Measurements from ENCODE around the gene SLC24A4.

SLC24A4 gene

GRCh38 chr14:92538412-92538985 is 215.5 kb downstream of the SLC24A4 start:
- H3K79me1 ChIP-seq (ENCODE audit: low read depth, low read length), result no peaks in the 10 kb centered on the region

GRCh38 chr14:92539419-92539818 is 216.5 kb downstream of the SLC24A4 start:
- Histone ChIP-seq H3K27me3 (ENCODE audit: control insufficient read depth in 3 of 3, insufficient read depth in 3 of 3, low read depth in 1 of 3, low read length in 3 of 3) (no peaks in the 10 kb centered on the region), H3K27ac (replicated peaks; ENCODE audit: low read length) (no peak overlapping the region), H3K23ac (ENCODE audit: low read depth, low read length, poor library complexity) (no peak overlapping the region), H2AFZ (ENCODE audit: low read length) (no peak overlapping the region), H3K4me1 (ENCODE audit: control insufficient read depth in 2 of 2, insufficient read depth in 1 of 2, low read depth in 1 of 2, low read length in 2 of 2) (peaks cover 1 to 8% of the 10 kb centered on the region in 2 donors), H2AK5ac (ENCODE audit: low read depth, low read length) (peak overlapping the region; percentile 60), H3K14ac (ENCODE audit: low read length) (no peak overlapping the region), H3K79me1 (ENCODE audit: low read depth, low read length) (no peaks in the 10 kb centered on the region), H2BK120ac (ENCODE audit: low read depth, low read length) (no peak overlapping the region), H2BK12ac (ENCODE audit: low read length) (no peak overlapping the region), H3K4me2 (ENCODE audit: insufficient read depth, low read length, poor library complexity, severe bottlenecking) (no peak overlapping the region), H3K9me3 (replicated peaks in 1 of 2; ENCODE audit: control insufficient read depth in 2 of 2, insufficient read depth in 1 of 2, low read depth in 1 of 2, low read length in 2 of 2) (peaks cover 0 to 10% of the 10 kb centered on the region in 2 donors), H2BK5ac (ENCODE audit: low read length) (peak overlapping the region; percentile 89), H3K4ac (ENCODE audit: low read length) (no peak overlapping the region), H4K8ac (ENCODE audit: low read depth, low read length) (no peak overlapping the region), H2BK15ac (ENCODE audit: low read length) (peak overlapping the region; percentile 30), H3K18ac (ENCODE audit: low read length) (peak overlapping the region; percentile 41), H3K4me3 (ENCODE audit: low read length in 2 of 2) (no peak overlapping the region), H3K36me3 (replicated peaks in 1 of 2; ENCODE audit: control insufficient read depth in 2 of 2, insufficient read depth in 2 of 2, low read length in 2 of 2) (no peaks in the 10 kb centered on the region), H4K91ac (ENCODE audit: low read depth, low read length, poor library complexity) (no peak overlapping the region), H3K9ac (ENCODE audit: low read depth, low read length, poor library complexity) (no peak overlapping the region)
- no CpG with 5 or more reads among the region's 3 CpGs for WGBS, 2 donors (ENCODE audit: extremely low coverage in 2 of 2, insufficient read length in 2 of 2, insufficient replicate concordance in 1 of 2)
- DNase-seq (ENCODE audit: low spot score), result no peak

More at GRCh38 chr14:92538412-92538985, 215.5 kb downstream of the SLC24A4 start:
- Histone ChIP-seq H3K14ac (ENCODE audit: low read length) (no peak overlapping the region), H3K36me3 (replicated peaks in 1 of 2; ENCODE audit: control insufficient read depth in 2 of 2, insufficient read depth in 2 of 2, low read length in 2 of 2) (no peaks in the 10 kb centered on the region), H2BK15ac (ENCODE audit: low read length) (no peak overlapping the region), H3K27ac (replicated peaks; ENCODE audit: low read length) (no peak overlapping the region), H3K23ac (ENCODE audit: low read depth, low read length, poor library complexity) (no peak overlapping the region), H2BK5ac (ENCODE audit: low read length) (no peak overlapping the region), H4K91ac (ENCODE audit: low read depth, low read length, poor library complexity) (no peak overlapping the region), H3K4me2 (ENCODE audit: insufficient read depth, low read length, poor library complexity, severe bottlenecking) (no peak overlapping the region), H3K27me3 (ENCODE audit: control insufficient read depth in 3 of 3, insufficient read depth in 3 of 3, low read depth in 1 of 3, low read length in 3 of 3) (no peaks in the 10 kb centered on the region), H3K18ac (ENCODE audit: low read length) (no peak overlapping the region), H3K4me3 (ENCODE audit: low read length in 2 of 2) (no peak overlapping the region), H2AK5ac (ENCODE audit: low read depth, low read length) (no peak overlapping the region), H2AFZ (ENCODE audit: low read length) (peak overlapping the region; percentile 53), H3K4ac (ENCODE audit: low read length) (no peak overlapping the region), H3K9ac (ENCODE audit: low read depth, low read length, poor library complexity) (no peak overlapping the region), H2BK12ac (ENCODE audit: low read length) (no peak overlapping the region), H4K8ac (ENCODE audit: low read depth, low read length) (no peak overlapping the region), H3K4me1 (ENCODE audit: control insufficient read depth in 2 of 2, insufficient read depth in 1 of 2, low read depth in 1 of 2, low read length in 2 of 2) (peaks cover 1 to 8% of the 10 kb centered on the region in 2 donors), H2BK120ac (ENCODE audit: low read depth, low read length) (no peak overlapping the region), H3K9me3 (replicated peaks in 1 of 2; ENCODE audit: control insufficient read depth in 2 of 2, insufficient read depth in 1 of 2, low read depth in 1 of 2, low read length in 2 of 2) (peaks cover 0 to 10% of the 10 kb centered on the region in 2 donors)
- DNase-seq (ENCODE audit: low spot score), result no peak
- WGBS, 2 donors (ENCODE audit: extremely low coverage in 2 of 2, insufficient read length in 2 of 2, insufficient replicate concordance in 1 of 2), result no CpG with 5 or more reads among the region's 6 CpGs

- Histone ChIP-seq H3K9ac (ENCODE audit: low read depth, low read length, poor library complexity) (peak overlapping the region; percentile 6), H2BK5ac (ENCODE audit: low read length) (peak overlapping the region; percentile 89), H2BK12ac (ENCODE audit: low read length) (no peak overlapping the region), H3K4me1 (ENCODE audit: control insufficient read depth in 2 of 2, insufficient read depth in 1 of 2, low read depth in 1 of 2, low read length in 2 of 2) (peaks cover 1 to 8% of the 10 kb centered on the region in 2 donors), H3K18ac (ENCODE audit: low read length) (peak overlapping the region; percentile 62), H2AFZ (ENCODE audit: low read length) (no peak overlapping the region), H3K4ac (ENCODE audit: low read length) (no peak overlapping the region), H2AK5ac (ENCODE audit: low read depth, low read length) (peak overlapping the region; percentile 60), H4K8ac (ENCODE audit: low read depth, low read length) (no peak overlapping the region), H3K23ac (ENCODE audit: low read depth, low read length, poor library complexity) (no peak overlapping the region), H3K27ac (replicated peaks; ENCODE audit: low read length) (no peak overlapping the region), H3K27me3 (ENCODE audit: control insufficient read depth in 3 of 3, insufficient read depth in 3 of 3, low read depth in 1 of 3, low read length in 3 of 3) (no peaks in the 10 kb centered on the region), H3K9me3 (replicated peaks in 1 of 2; ENCODE audit: control insufficient read depth in 2 of 2, insufficient read depth in 1 of 2, low read depth in 1 of 2, low read length in 2 of 2) (peaks cover 0 to 10% of the 10 kb centered on the region in 2 donors), H3K36me3 (replicated peaks in 1 of 2; ENCODE audit: control insufficient read depth in 2 of 2, insufficient read depth in 2 of 2, low read length in 2 of 2) (no peaks in the 10 kb centered on the region), H3K79me1 (ENCODE audit: low read depth, low read length) (no peaks in the 10 kb centered on the region), H2BK120ac (ENCODE audit: low read depth, low read length) (no peak overlapping the region), H3K4me2 (ENCODE audit: insufficient read depth, low read length, poor library complexity, severe bottlenecking) (no peak overlapping the region), H2BK15ac (ENCODE audit: low read length) (no peak overlapping the region), H4K91ac (ENCODE audit: low read depth, low read length, poor library complexity) (no peak overlapping the region), H3K4me3 (ENCODE audit: low read length in 2 of 2) (no peak overlapping the region), H3K14ac (ENCODE audit: low read length) (no peak overlapping the region)
- no peak for DNase-seq (ENCODE audit: low spot score)
- WGBS, 2 donors (ENCODE audit: extremely low coverage in 2 of 2, insufficient read length in 2 of 2, insufficient replicate concordance in 1 of 2), result no CpG with 5 or more reads among the region's 12 CpGs
Observed at GRCh38 chr14:92539875-92540274, 216.9 kb downstream of the SLC24A4 start.

- H3K23ac ChIP-seq (ENCODE audit: low read depth, low read length, poor library complexity), result no peak overlapping the region
- H3K4me2 ChIP-seq (ENCODE audit: insufficient read depth, low read length, poor library complexity, severe bottlenecking), result no peak overlapping the region
- H3K27me3 ChIP-seq (ENCODE audit: control insufficient read depth in 3 of 3, insufficient read depth in 3 of 3, low read depth in 1 of 3, low read length in 3 of 3), result no peaks in the 10 kb centered on the region
- H2BK12ac ChIP-seq (ENCODE audit: low read length), result no peak overlapping the region
- no CpG with 5 or more reads among the region's 6 CpGs for WGBS, 2 donors (ENCODE audit: extremely low coverage in 2 of 2, insufficient read length in 2 of 2, insufficient replicate concordance in 1 of 2)
- H3K4ac ChIP-seq (ENCODE audit: low read length), result no peak overlapping the region
- no peak for DNase-seq (ENCODE audit: low spot score)
- H3K18ac ChIP-seq (ENCODE audit: low read length), result no peak overlapping the region
- H3K36me3 ChIP-seq (replicated peaks in 1 of 2; ENCODE audit: control insufficient read depth in 2 of 2, insufficient read depth in 2 of 2, low read length in 2 of 2), result no peaks in the 10 kb centered on the region
- H3K79me1 ChIP-seq (ENCODE audit: low read depth, low read length), result no peaks in the 10 kb centered on the region
- no peak overlapping the region for H2AFZ ChIP-seq (ENCODE audit: low read length)
- H3K14ac ChIP-seq (ENCODE audit: low read length), result no peak overlapping the region
- H2BK15ac ChIP-seq (ENCODE audit: low read length), result no peak overlapping the region
- H3K27ac ChIP-seq (replicated peaks; ENCODE audit: low read length), result no peak overlapping the region
- no peak overlapping the region for H4K91ac ChIP-seq (ENCODE audit: low read depth, low read length, poor library complexity)
- H3K4me1 ChIP-seq (ENCODE audit: control insufficient read depth in 2 of 2, insufficient read depth in 1 of 2, low read depth in 1 of 2, low read length in 2 of 2), result peaks cover 1 to 6% of the 10 kb centered on the region in 2 donors
- H3K9ac ChIP-seq (ENCODE audit: low read depth, low read length, poor library complexity), result no peak overlapping the region
- H3K9me3 ChIP-seq (replicated peaks in 1 of 2; ENCODE audit: control insufficient read depth in 2 of 2, insufficient read depth in 1 of 2, low read depth in 1 of 2, low read length in 2 of 2), result peaks cover 0 to 10% of the 10 kb centered on the region in 2 donors
- H2AK5ac ChIP-seq (ENCODE audit: low read depth, low read length), result no peak overlapping the region
- no peak overlapping the region for H2BK5ac ChIP-seq (ENCODE audit: low read length)
- no peak overlapping the region for H3K4me3 ChIP-seq (ENCODE audit: low read length in 2 of 2)
- no peak overlapping the region for H4K8ac ChIP-seq (ENCODE audit: low read depth, low read length)
- no peak overlapping the region for H2BK120ac ChIP-seq (ENCODE audit: low read depth, low read length)
Observed at GRCh38 chr14:92540472-92541048, 217.6 kb downstream of the SLC24A4 start.
